Motor neuron (in vitro differentiated cells): ENCODE measurements around the gene EPDR1. TPM values are rescaled to one million over a fixed set of nuclear protein-coding genes. Genes with fewer than 3 reads are reported as not detected.

Experiments
- ATAC-seq, 8 experiments: fragments of 200-7000 bp; cut with Tn5 transposase; replicated peaks in 6 of 8; 2 replicates each; pipeline ENCODE4 v1.8.0; 2021; ENCODE audit warnings: mild to moderate bottlenecking in 8 of 8, moderate library complexity in 8 of 8
- H3K27ac ChIP-seq, 2 donors: fragments of 250-450 bp; sonication (Bioruptor Pico); 2 replicates each; pipeline ENCODE4 v1.9.0; 2021; ENCODE audit warnings: antibody characterized with exemption in 2 of 2, mild to moderate bottlenecking in 2 of 2, moderate library complexity in 1 of 2
- H3K4me1 ChIP-seq, 2 donors: fragments of 250-450 bp; sonication (Bioruptor Pico); replicated peaks in 1 of 2; 2 replicates each; pipeline ENCODE4 v1.6.1; 2021; ENCODE audit warnings: antibody characterized with exemption in 2 of 2, mild to moderate bottlenecking in 2 of 2, moderate library complexity in 1 of 2
- H3K4me3 ChIP-seq, 5 donors: fragments of 250-450 bp; sonication (Bioruptor Pico); 2 replicates each; pipeline ENCODE4 v1.9.0; 2021; ENCODE audit warnings: antibody characterized with exemption in 5 of 5, mild to moderate bottlenecking in 5 of 5, moderate library complexity in 4 of 5
- WGBS, 10 experiments: fragments of 450-650 bp; shearing (Covaris generic); methylation state at CpG; one replicate each; pipeline ENCODE4 v1.0.0; 2022; 5-methylcytosine and 5-hydroxymethylcytosine counted together
- in situ Hi-C, 9 experiments: fragments of 400-800 bp; cut with MboI; loops; one replicate each; pipeline ENCODE4 v1.15.0; 2021; ENCODE audit warnings: low sequenced_read_pairs in 9 of 9, low pct_unique_long_range_greater_than_20kb in 2 of 9; ENCODE audit not compliant: unreplicated experiment in 9 of 9
- total RNA-seq, 8 experiments: library from RNA; unstranded; fragments of 300-600 nt; gene quantifications; 2 replicates each; pipeline versions ENCODE4 v1.2.3 to v1.2.4, GENCODE V29; 2022

EPDR1 gene
- total RNA-seq, 8 experiments from 2014 or later, result 1.4 to 43.4 (median 2.3) TPM

DNA sequence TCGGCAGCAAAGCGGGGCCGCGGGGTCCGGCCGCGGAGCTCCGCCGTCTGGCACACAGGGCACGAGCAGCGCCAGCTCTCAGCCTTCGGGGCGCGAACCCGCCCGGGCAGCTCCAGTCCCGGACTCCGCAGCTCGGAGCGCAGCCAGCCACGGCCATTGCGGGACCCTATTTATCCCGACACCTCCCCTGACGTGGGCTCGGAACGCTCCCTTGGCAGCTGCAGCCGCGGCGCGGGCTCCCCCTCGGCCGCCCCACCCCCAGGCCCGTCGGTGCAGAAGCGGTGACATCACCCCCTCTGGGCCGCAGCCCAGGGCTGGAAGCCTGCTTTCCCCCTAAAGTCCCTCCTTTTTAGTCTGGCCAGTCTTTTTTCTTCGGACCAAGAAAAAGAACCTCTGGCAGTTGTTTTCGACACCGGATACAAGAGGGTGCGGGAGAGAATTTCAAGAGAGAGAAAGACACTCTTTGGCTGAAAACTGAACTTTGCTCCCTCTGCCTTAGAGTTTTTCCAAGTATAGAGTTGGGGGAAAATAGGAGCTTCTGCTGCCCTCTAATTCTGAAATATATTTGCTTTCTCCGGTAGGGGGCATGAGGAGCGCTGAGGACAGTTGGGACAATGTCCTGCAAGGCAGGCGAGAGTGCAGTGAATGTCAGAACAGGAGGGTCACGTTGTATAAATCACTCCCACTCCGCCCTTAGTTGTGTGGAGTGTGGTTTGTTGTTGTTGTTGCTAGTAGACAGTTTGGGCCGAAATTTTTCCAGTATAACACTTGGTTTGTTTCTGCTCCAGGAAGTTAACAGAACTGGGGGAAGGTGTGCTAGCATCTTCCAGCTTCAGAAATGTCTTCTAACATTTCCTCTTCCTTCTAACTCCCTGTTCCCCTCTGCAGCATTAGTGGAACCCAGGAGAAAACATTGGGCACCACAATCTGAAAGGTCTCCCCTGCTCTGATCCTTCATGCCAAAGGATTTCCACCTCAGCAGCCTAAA is 3.5 kb upstream of the EPDR1 start, which contains the start of gene SFRP4:
Gene SFRP4 (minus strand): TSS at position 145 of the 988 bp plus-strand sequence. CDS start 280 bp downstream, outside the sequence.
- peaks cover 0 to 15% of the 10 kb centered on the region in 2 donors for H3K4me1 ChIP-seq
- no peak within 1 kb of the TSS for H3K27ac ChIP-seq
- peak; percentile 68 to 83 (median 78) for ATAC-seq
- in situ Hi-C loops, result loop anchor here in 4 of 9 experiments (25.0 kb wide), 4 partner anchors 295 to 445 kb away; no protein-coding TSS in a partner anchor
- WGBS, 10 experiments, result 0 to 13% (median 0%) methylated on average over 3 to 9 of the region's 46 CpGs; no CpG with 5 or more reads in 4 of the 10 experiments
- peak within 1 kb of the TSS; percentile 29 to 46 (median 39) for H3K4me3 ChIP-seq

DNA sequence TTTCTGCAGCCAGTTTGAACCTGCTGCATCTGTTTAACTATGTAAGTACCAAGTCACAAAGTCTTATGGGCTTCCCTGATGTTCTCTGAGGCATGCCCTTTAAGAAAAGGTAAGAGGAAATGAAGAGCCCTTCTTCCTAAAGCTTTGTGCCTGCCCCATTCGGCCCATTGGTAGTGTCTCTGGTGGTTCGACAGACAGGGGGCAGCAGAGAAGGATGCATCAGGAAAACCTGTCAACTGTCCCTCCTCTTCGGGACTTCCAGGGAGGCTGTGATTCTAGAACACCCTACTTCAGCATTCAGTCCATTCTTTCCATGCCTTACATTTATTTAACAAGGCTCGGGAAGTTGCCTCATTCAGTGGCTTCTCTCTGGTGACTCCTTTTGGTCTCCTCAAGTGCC is 1.9 kb upstream of the EPDR1 start:
- Histone ChIP-seq H3K4me1 (peaks cover 0 to 15% of the 10 kb centered on the region in 2 donors), H3K4me3 (no peak overlapping the region), H3K27ac (no peak overlapping the region)
- 0 to 91% (median 60%) methylated on average over 1 to 4 of the region's 4 CpGs; no CpG with 5 or more reads in 3 of the 10 experiments for WGBS, 10 experiments
- no peak for ATAC-seq
- in situ Hi-C loops, result loop anchor here in 4 of 9 experiments (25.0 kb wide), 4 partner anchors 294 to 444 kb away; no protein-coding TSS in a partner anchor

GRCh38 chr7:37920849-37921805 is 687 bp downstream of the EPDR1 start:
- WGBS, 10 experiments, result 0 to 28% (median 6%) methylated on average over 2 to 12 of the region's 63 CpGs
- peak overlapping the region in 1 of 2 donors; percentile 33 for H3K27ac ChIP-seq
- peaks cover 0 to 12% of the 10 kb centered on the region in 2 donors for H3K4me1 ChIP-seq
- peak; percentile 39 to 67 (median 64) for ATAC-seq
- peak overlapping the region; percentile 30 to 46 (median 45) for H3K4me3 ChIP-seq
- in situ Hi-C loops, result loop anchor here in 4 of 9 experiments (25.0 kb wide), 4 partner anchors 291 to 441 kb away; no protein-coding TSS in a partner anchor

- H3K27ac ChIP-seq, result no peak overlapping the region
- WGBS, 10 experiments, result 9 to 100% (median 62%) methylated on average over 1 to 4 of the region's 4 CpGs
- H3K4me3 ChIP-seq, result peak overlapping the region in 2 of 5 donors; percentile 11 to 45
- no peak for ATAC-seq
- in situ Hi-C loops, result loop anchor here in 4 of 9 experiments (25.0 kb wide), 4 partner anchors 290 to 440 kb away; no protein-coding TSS in a partner anchor
- H3K4me1 ChIP-seq, result peaks cover 0 to 11% of the 10 kb centered on the region in 2 donors
Observed at GRCh38 chr7:37921876-37922275, 1.4 kb downstream of the EPDR1 start.

GRCh38 chr7:37923996-37924395 is 3.6 kb downstream of the EPDR1 start:
- peaks cover 6 to 11% of the 10 kb centered on the region in 2 donors for H3K4me1 ChIP-seq
- H3K4me3 ChIP-seq, result no peak overlapping the region
- no peak for ATAC-seq
- in situ Hi-C loops, result loop anchor here in 4 of 9 experiments (25.0 kb wide), 4 partner anchors 288 to 438 kb away; no protein-coding TSS in a partner anchor
- 0 to 100% (median 60%) methylated on average over 1 of the region's 1 CpG; no CpG with 5 or more reads in 3 of the 10 experiments for WGBS, 10 experiments
- H3K27ac ChIP-seq, result no peak overlapping the region

DNA sequence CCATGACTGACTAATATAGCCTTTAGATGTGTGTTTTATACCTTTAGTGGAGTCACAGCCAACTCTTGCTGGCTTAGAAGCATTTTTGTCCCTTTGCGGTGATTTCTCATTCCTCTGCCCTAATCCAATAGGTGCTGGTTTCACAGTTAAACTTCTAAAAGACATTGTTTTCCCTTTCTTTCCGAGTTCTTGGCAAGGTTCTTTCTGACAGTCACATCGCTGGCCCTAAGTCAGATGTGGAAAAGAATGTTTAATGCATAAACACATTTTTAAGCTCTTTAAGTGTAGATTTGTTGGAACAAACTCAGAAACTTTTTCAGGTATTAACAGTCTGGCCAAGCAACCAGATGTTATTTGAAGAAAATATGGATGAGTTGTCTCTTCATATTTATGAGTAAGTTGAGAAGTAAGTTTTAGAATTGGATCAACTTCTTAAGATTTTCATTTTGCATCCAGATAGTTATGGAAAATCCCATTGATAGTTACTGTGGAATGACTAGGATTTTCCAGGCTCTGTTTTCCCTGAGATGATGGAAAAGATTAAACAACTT is 4.1 kb downstream of the EPDR1 start:
- Histone ChIP-seq H3K4me1 (peaks cover 6 to 11% of the 10 kb centered on the region in 2 donors), H3K4me3 (no peak overlapping the region), H3K27ac (no peak overlapping the region)
- ATAC-seq, result no peak
- WGBS, 10 experiments, result 17 to 97% (median 80%) methylated on average over 1 to 3 of the region's 3 CpGs; no CpG with 5 or more reads in 3 of the 10 experiments
- in situ Hi-C loops, result loop anchor here in 4 of 9 experiments (25.0 kb wide), 5 partner anchors 163 to 438 kb away; no protein-coding TSS in a partner anchor

DNA sequence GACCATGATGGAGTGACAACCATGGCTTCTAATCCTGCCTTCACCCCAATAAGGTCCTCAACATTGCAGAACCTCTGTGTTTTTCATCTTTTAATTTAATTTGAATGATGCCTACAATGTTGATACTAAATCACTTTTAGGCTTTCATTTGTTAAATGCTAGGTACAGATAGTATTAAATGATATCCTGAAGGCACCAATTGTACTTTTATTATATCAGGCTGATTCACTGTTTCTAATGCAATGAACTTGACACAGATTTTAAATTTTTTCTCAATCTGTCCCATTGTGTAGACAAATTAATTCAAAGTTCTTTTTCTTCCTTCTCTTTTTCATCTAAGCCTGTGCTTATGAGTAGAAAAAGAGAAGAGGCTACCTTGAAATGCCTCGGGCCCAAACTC is 5.2 kb downstream of the EPDR1 start:
- in situ Hi-C loops, result loop anchor here in 1 of 9 experiments (25.0 kb wide), 1 partner anchor 162 kb away; no protein-coding TSS in a partner anchor
- H3K4me3 ChIP-seq, result no peak overlapping the region
- 0 to 100% (median 57%) methylated on average over 1 of the region's 1 CpG; no CpG with 5 or more reads in 3 of the 10 experiments for WGBS, 10 experiments
- H3K27ac ChIP-seq, result no peak overlapping the region
- no peak for ATAC-seq
- H3K4me1 ChIP-seq, result peaks cover 3 to 11% of the 10 kb centered on the region in 2 donors

- 7 to 100% (median 92%) methylated on average over 1 to 2 of the region's 2 CpGs; no CpG with 5 or more reads in 3 of the 10 experiments for WGBS, 10 experiments
- in situ Hi-C loops, result loop anchor here in 1 of 9 experiments (25.0 kb wide), 1 partner anchor 159 kb away; no protein-coding TSS in a partner anchor
- H3K4me1 ChIP-seq, result peaks cover 10 to 20% of the 10 kb centered on the region in 2 donors
- H3K27ac ChIP-seq, result no peak overlapping the region
- H3K4me3 ChIP-seq, result no peak overlapping the region
- ATAC-seq, result peak in 1 of 8 experiments; percentile 36
Observed at GRCh38 chr7:37927773-37928444, 7.5 kb downstream of the EPDR1 start.

GRCh38 chr7:37928878-37929277 is 8.4 kb downstream of the EPDR1 start:
- no peak for ATAC-seq
- Histone ChIP-seq H3K4me3 (no peak overlapping the region), H3K27ac (no peak overlapping the region), H3K4me1 (peaks cover 11 to 24% of the 10 kb centered on the region in 2 donors)
- WGBS, 10 experiments, result 18 to 100% (median 66%) methylated on average over 1 to 3 of the region's 4 CpGs; no CpG with 5 or more reads in 2 of the 10 experiments
- in situ Hi-C loops, result loop anchor here in 1 of 9 experiments (25.0 kb wide), 1 partner anchor 158 kb away; no protein-coding TSS in a partner anchor

DNA sequence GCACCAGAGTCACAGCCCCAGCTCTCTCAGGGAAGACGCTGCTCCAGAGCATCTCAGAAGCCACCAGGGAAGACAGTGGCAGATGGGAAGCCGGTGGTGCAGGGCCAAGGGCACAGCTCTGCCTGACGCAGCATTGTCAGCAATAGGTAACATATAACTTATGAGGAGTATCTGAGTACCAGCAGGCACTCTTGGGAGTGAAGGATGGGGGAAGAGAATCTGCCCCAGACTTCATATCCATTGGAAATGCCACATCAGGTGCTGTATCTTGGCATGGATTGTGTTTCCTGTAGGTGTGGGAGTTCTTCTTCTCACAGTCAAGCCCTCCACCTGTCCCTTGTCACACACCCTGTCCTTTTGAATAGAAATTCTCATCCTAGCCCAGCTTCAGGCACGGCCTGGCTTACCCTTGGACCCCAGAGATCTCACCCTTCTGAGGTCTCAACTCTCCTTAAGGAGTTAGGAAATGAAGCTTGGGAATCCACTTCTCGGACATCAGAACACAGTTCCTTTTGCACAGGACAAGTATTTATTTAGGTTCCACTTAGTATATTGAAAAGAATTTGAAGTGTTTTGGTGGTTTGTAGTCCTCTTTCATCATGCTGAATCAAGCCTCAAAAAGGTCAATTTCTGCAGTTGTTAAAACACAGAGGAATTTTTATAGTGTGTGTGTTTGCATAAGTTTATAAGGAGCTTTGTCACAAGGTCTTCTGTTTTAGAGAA is 9.9 kb downstream of the EPDR1 start:
- H3K4me3 ChIP-seq, result no peak overlapping the region
- in situ Hi-C loops, result loop anchor here in 1 of 9 experiments (25.0 kb wide), 1 partner anchor 157 kb away; no protein-coding TSS in a partner anchor
- WGBS, 10 experiments, result 17 to 100% (median 65%) methylated on average over 1 to 5 of the region's 5 CpGs; no CpG with 5 or more reads in 2 of the 10 experiments
- ATAC-seq, result no peak
- no peak overlapping the region for H3K27ac ChIP-seq
- H3K4me1 ChIP-seq, result peaks cover 11 to 24% of the 10 kb centered on the region in 2 donors
